WTC11 (cell line): Measurements from ENCODE around the gene GOLGA8S.

Source experiments
- CDX4 ChIP-seq: fragments of 250-450 bp; sonication (Bioruptor Pico); IDR thresholded peaks from 2 replicates; pipeline ENCODE4 v1.9.0; 2021; ENCODE audit warnings: moderate library complexity, mild to moderate bottlenecking, inconsistent platforms, borderline replicate concordance
- USF2 ChIP-seq: sonication (generic); formaldehyde crosslinking; IDR thresholded peaks from 2 replicates; pipeline ENCODE4 v1.8.1; 2023; ENCODE audit warnings: mild to moderate bottlenecking, missing genetic modification reagents, moderate library complexity
- TF ChIP-seq, protein P1 (sequence below): sonication (generic); formaldehyde crosslinking; IDR thresholded peaks from 2 replicates; pipeline ENCODE4 v1.8.1; 2022; ENCODE audit warnings: low read depth, missing genetic modification reagents, borderline replicate concordance
- TF ChIP-seq, protein P2 (sequence below): fragments of 200-600 bp; IDR thresholded peaks from 2 replicates; pipeline ENCODE4 v1.8.0; 2022; ENCODE audit warnings: antibody characterized with exemption

- TF ChIP-seq, protein P1, sequence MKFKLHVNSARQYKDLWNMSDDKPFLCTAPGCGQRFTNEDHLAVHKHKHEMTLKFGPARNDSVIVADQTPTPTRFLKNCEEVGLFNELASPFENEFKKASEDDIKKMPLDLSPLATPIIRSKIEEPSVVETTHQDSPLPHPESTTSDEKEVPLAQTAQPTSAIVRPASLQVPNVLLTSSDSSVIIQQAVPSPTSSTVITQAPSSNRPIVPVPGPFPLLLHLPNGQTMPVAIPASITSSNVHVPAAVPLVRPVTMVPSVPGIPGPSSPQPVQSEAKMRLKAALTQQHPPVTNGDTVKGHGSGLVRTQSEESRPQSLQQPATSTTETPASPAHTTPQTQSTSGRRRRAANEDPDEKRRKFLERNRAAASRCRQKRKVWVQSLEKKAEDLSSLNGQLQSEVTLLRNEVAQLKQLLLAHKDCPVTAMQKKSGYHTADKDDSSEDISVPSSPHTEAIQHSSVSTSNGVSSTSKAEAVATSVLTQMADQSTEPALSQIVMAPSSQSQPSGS (CRISPR knock-in tag), result no peak
- TF ChIP-seq, protein P2, sequence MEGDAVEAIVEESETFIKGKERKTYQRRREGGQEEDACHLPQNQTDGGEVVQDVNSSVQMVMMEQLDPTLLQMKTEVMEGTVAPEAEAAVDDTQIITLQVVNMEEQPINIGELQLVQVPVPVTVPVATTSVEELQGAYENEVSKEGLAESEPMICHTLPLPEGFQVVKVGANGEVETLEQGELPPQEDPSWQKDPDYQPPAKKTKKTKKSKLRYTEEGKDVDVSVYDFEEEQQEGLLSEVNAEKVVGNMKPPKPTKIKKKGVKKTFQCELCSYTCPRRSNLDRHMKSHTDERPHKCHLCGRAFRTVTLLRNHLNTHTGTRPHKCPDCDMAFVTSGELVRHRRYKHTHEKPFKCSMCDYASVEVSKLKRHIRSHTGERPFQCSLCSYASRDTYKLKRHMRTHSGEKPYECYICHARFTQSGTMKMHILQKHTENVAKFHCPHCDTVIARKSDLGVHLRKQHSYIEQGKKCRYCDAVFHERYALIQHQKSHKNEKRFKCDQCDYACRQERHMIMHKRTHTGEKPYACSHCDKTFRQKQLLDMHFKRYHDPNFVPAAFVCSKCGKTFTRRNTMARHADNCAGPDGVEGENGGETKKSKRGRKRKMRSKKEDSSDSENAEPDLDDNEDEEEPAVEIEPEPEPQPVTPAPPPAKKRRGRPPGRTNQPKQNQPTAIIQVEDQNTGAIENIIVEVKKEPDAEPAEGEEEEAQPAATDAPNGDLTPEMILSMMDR, result no peak
- TF ChIP-seq CDX4 (CRISPR knock-in tag) (no peak), USF2 (CRISPR knock-in tag) (no peak)
Measured at GRCh38 chr15:23385886-23386430, 31.4 kb downstream of the GOLGA8S start.
